ENCODE results near the gene PISD. TPM values are rescaled to one million over a fixed set of nuclear protein-coding genes. Genes with fewer than 3 reads are reported as not detected.

PISD gene
- total and polyA plus RNA-seq, 9 donors, result 12.0 to 60.2 (median 33.5) TPM

DNA sequence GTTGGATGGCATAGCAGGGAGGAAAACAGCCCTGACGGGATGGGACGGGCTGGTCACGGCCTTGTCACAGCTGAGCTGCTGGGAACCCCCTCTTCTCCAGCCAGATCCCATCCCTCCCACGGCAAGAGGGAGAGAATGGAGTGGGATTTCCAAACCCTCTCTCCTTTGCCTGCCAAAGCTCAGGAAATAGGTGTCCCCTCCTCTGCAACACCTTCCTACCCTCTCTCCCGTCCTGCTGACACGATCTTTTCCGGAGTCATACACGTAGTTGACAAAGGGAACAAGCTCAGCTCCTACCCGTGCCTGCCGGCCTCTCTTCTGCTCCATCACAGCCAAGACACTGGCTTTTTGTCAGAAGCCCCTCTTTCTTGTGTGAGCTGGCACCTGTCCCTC, 48.1 kb downstream of the PISD start:
- Histone ChIP-seq H3K9me3 (no peaks in the 10 kb centered on the region), H3K27ac (no peak overlapping the region), H3K4me3 (no peak overlapping the region), H3K4me1 (ENCODE audit: insufficient read depth) (peaks cover 17% of the 10 kb centered on the region), H3K27me3 (no peaks in the 10 kb centered on the region), H3K36me3 (no peaks in the 10 kb centered on the region)
- no peak for DNase-seq
- WGBS, 3 donors, result 79 to 84% (median 84%) methylated on average over 10 of the region's 10 CpGs
- intact Hi-C loops (cut with DNase I), result no loop called here
- TF ChIP-seq EP300 (IDR thresholded peaks at IDR 0.05), result no peak
- no peak for TF ChIP-seq POLR2A (IDR thresholded peaks at IDR 0.05)
- no peak for TF ChIP-seq CTCF (IDR thresholded peaks at IDR 0.05)

DNA sequence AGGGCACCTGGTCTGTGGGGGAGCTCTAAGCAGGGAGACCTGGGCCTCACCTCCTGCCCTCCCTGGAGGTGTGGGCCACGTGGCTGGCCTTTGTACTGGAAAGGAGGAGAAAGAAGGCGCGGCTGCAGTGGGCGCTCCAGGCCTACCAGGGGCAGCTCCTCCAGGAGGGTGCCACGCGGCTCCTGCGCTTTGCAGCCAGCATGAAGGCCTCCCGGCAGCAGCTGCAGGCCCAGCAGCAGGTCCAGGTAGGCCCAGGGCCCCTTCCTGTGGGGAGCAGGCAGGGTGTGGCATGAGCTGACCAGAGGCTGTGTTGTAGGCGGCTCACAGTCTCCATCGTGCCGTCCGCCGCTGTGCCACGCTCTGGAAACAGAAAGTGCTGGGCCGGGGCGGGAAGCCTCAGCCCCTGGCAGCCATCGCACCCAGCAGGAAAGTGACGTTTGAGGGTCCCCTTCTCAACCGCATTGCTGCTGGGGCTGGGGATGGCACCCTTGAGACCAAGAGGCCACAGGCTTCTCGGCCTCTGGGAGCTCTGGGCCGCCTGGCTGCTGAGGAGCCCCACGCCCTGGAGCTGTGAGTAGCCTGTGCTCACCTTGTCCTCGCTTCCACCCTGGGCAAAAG, 48.6 kb downstream of the PISD start:
- no peak for TF ChIP-seq CTCF (IDR thresholded peaks at IDR 0.05)
- TF ChIP-seq POLR2A (IDR thresholded peaks at IDR 0.05), result no peak
- no peak for TF ChIP-seq EP300 (IDR thresholded peaks at IDR 0.05)
- no peaks in the 10 kb centered on the region for H3K36me3 ChIP-seq
- no peak overlapping the region for H3K4me3 ChIP-seq
- no peaks in the 10 kb centered on the region for H3K27me3 ChIP-seq
- DNase-seq, result no peak
- peaks cover 17% of the 10 kb centered on the region for H3K4me1 ChIP-seq (ENCODE audit: insufficient read depth)
- H3K27ac ChIP-seq, result no peak overlapping the region
- no peaks in the 10 kb centered on the region for H3K9me3 ChIP-seq
- 88 to 90% (median 90%) methylated on average over 23 of the region's 23 CpGs for WGBS, 3 donors
- intact Hi-C loops (cut with DNase I), result no loop called here

DNA sequence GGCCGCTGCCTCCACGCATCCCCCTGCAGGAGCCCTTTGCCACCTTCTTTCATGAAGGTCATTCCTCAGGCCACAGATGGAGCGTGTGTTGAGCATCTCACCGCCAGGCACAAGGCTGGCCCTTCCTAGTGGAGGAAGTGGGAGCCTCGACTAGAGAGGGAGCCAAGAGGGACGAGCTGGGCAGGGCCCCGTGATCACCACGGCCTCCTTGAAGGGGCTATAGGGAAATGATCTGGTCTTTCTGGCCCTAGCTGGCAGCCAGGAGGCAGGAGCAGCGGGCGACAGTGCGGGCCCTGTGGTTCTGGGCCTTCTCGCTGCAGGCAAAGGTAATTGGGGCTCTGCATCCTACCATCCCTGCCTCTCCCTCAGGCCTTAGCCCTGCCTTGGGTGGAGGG, 49.1 kb downstream of the PISD start:
- intact Hi-C loops (cut with DNase I), result no loop called here
- Histone ChIP-seq H3K4me3 (no peak overlapping the region), H3K4me1 (ENCODE audit: insufficient read depth) (peaks cover 17% of the 10 kb centered on the region), H3K27me3 (no peaks in the 10 kb centered on the region), H3K36me3 (no peaks in the 10 kb centered on the region), H3K27ac (no peak overlapping the region), H3K9me3 (no peaks in the 10 kb centered on the region)
- DNase-seq, result no peak
- no peak for TF ChIP-seq POLR2A (IDR thresholded peaks at IDR 0.05)
- TF ChIP-seq EP300 (IDR thresholded peaks at IDR 0.05), result no peak
- TF ChIP-seq CTCF (IDR thresholded peaks at IDR 0.05), result no peak
- 68 to 87% (median 80%) methylated on average over 12 of the region's 12 CpGs for WGBS, 3 donors

GRCh38 chr22:31611061-31611760, 50.8 kb downstream of the PISD start:
- intact Hi-C loops (cut with DNase I), result no loop called here
- WGBS, 3 donors, result 17 to 25% (median 24%) methylated on average over 13 to 16 of the region's 16 CpGs
- DNase-seq, result peak; percentile 61 to 76 (median 71)
- no peaks in the 10 kb centered on the region for H3K36me3 ChIP-seq
- peaks cover 17% of the 10 kb centered on the region for H3K4me1 ChIP-seq (ENCODE audit: insufficient read depth)
- no peak for TF ChIP-seq POLR2A (IDR thresholded peaks at IDR 0.05)
- no peak for TF ChIP-seq EP300 (IDR thresholded peaks at IDR 0.05)
- no peak for TF ChIP-seq CTCF (IDR thresholded peaks at IDR 0.05)
- H3K27me3 ChIP-seq, result no peaks in the 10 kb centered on the region
- H3K9me3 ChIP-seq, result no peaks in the 10 kb centered on the region
- H3K4me3 ChIP-seq, result no peak overlapping the region
- H3K27ac ChIP-seq, result no peak overlapping the region
